Central memory CD8-positive, alpha-beta T cell (primary cell): Measurements from ENCODE around the gene ELK3.

Experiments
- ATAC-seq: fragments of 150-1000 bp; cut with Tn5 transposase; replicated peaks from 2 replicates; pipeline ENCODE4 v1.10.0; 2022; ENCODE audit warnings: mild to moderate bottlenecking, moderate FRiP score, moderate number of reproducible peaks; ENCODE audit not compliant: poor library complexity, severe bottlenecking; ENCODE audit errors: extremely low read depth
- DNase-seq, 2 donors: peaks; one replicate each; pipeline ENCODE4 v3.0.0; 2021; ENCODE audit warnings: low spot score in 2 of 2
- H3K27ac Mint-ChIP-seq: one replicate; pipeline ENCODE4 v1.8.0; 2022; ENCODE audit warnings: low read depth, mild to moderate bottlenecking, moderate library complexity, mixed read lengths
- H3K27me3 Mint-ChIP-seq: one replicate; pipeline ENCODE4 v1.8.0; 2022; ENCODE audit warnings: mixed read lengths
- H3K36me3 Mint-ChIP-seq: one replicate; pipeline ENCODE4 v1.8.0; 2022; ENCODE audit warnings: mild to moderate bottlenecking, moderate library complexity, mixed read lengths; ENCODE audit not compliant: insufficient read depth
- H3K4me1 Mint-ChIP-seq: one replicate; pipeline ENCODE4 v1.8.0; 2022; ENCODE audit warnings: mixed read lengths
- H3K4me3 Mint-ChIP-seq: one replicate; pipeline ENCODE4 v1.8.0; 2022; ENCODE audit warnings: mild to moderate bottlenecking, moderate library complexity, mixed read lengths
- H3K9me3 Mint-ChIP-seq: one replicate; pipeline ENCODE4 v1.8.0; 2022; ENCODE audit warnings: mixed read lengths

ELK3 gene

DNA sequence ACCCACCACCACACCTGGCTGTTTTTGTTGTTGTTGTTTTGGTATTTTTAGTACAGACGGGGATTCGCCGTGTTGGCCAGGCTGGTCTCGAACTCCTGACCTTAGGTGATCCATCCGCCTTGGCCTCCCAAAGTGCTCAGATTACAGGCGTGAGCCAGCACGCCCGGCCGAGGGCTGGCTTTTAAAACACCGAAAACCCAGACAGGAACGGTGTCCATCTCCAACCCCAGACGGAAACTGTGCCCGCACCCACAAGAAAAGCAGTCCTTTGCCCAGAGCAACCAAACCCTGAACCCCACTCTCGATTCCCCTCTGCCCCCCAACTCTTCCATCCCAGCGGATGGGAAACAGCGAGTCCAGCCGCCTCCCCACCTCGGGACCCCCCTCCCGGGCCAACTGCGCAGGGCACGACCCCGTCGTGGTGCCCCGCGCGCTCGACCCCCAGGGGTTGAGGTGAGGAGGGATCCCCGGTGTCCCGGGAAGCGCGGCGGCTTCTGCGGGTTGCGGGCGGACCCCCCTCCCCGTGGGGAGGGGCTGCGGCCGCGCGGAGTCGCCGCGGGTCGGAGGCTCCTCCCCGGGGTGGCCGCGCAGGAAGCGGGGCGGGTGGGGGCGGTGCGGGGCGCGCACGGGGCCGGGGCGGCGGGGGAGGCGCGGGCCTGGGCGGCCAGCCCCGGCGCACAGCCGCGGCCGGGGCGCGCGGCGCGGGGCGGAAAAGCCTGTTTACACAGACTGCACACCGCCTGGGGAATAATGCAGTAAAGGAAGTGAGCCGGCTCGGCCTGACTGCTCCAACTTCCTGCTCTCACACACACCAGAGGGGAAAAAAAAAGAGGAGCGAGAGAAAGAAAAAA is at the start of gene ELK3:
Gene ELK3, plus strand, starts transcription at position 651 of the 851 bp plus-strand sequence.
- Mint-ChIP-seq H3K4me3 (peak within 1 kb of the TSS; percentile 94), H3K9me3 (no peaks in the 10 kb centered on the region), H3K27ac (peak within 1 kb of the TSS; percentile 99), H3K27me3 (no peaks in the 10 kb centered on the region), H3K36me3 (peaks cover 22% of the 10 kb centered on the region), H3K4me1 (peaks cover 48% of the 10 kb centered on the region)
- DNase-seq (peak; percentile 28 to 42), ATAC-seq (peak; percentile 44)

DNA sequence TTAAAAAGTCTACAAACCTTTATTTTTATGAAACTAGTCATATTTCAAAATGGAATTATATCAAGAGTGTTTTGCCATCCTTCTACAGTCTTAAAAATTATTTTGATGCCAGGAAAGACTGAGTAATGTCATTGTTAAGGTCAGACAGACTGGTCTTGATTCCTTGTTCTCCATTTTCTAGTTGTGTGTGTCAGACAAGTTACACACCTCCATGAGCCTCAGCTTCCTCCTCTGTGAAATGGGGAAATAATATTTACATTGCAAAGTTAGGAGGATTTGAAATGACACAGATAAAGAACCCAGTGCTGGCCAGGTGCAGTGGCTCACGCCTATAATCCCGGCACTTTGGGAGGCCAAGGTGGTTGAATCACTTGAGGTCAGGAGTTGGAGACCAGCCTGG is 47.4 kb upstream of the ELK3 start:
- no peaks in the 10 kb centered on the region for H3K9me3 Mint-ChIP-seq
- H3K4me3 Mint-ChIP-seq, result no peak overlapping the region
- DNase-seq (no peak), ATAC-seq (no peak)
- H3K27me3 Mint-ChIP-seq, result no peaks in the 10 kb centered on the region
- H3K4me1 Mint-ChIP-seq, result peaks cover 13% of the 10 kb centered on the region
- no peak overlapping the region for H3K27ac Mint-ChIP-seq
- peaks cover 4% of the 10 kb centered on the region for H3K36me3 Mint-ChIP-seq

DNA sequence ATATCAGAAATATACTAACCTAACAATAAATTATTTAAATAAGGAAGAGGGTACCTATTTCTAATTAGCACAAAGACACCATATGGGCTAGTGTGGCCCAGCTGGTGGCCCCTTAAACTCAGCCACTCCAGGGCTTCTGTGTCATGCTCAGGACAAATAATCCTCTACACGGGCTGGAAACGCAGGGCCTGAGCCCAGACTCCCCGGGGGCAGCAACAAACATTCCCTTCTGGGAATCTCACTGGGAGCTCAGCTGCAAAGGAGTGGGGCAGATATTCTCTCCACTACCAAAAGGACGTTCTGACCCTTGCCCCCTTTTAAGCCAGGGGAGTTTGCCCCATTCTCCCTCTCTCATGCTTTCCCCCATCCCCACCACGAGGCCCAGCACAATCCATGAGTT is 43.7 kb upstream of the ELK3 start:
- H3K9me3 Mint-ChIP-seq, result no peaks in the 10 kb centered on the region
- H3K36me3 Mint-ChIP-seq, result no peaks in the 10 kb centered on the region
- H3K27me3 Mint-ChIP-seq, result no peaks in the 10 kb centered on the region
- DNase-seq (no peak), ATAC-seq (no peak)
- H3K27ac Mint-ChIP-seq, result no peak overlapping the region
- no peaks in the 10 kb centered on the region for H3K4me1 Mint-ChIP-seq
- no peak overlapping the region for H3K4me3 Mint-ChIP-seq

DNA sequence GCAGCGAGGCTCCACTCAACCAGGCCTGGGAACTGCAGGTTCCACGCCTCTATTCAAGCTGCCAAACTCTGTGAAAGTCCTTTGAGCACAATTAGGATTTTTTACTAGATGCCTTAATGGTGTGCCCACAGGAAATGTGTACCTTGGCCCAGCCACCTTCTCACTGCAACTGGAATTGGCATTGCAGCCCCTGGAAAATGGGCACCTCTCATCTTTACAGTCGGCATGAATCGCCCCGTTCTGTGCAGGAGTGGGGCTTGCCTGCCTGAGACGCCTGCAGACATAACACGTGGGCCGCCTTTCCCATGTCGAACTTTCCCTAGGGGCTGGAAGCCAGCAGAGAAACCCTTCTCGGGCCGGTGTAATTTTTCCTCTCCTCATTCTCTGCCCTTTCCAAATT is 42.0 kb upstream of the ELK3 start:
- ATAC-seq (no peak), DNase-seq (no peak)
- Mint-ChIP-seq H3K27ac (no peak overlapping the region), H3K9me3 (no peaks in the 10 kb centered on the region), H3K27me3 (no peaks in the 10 kb centered on the region), H3K4me1 (no peaks in the 10 kb centered on the region), H3K4me3 (no peak overlapping the region), H3K36me3 (no peaks in the 10 kb centered on the region)

DNA sequence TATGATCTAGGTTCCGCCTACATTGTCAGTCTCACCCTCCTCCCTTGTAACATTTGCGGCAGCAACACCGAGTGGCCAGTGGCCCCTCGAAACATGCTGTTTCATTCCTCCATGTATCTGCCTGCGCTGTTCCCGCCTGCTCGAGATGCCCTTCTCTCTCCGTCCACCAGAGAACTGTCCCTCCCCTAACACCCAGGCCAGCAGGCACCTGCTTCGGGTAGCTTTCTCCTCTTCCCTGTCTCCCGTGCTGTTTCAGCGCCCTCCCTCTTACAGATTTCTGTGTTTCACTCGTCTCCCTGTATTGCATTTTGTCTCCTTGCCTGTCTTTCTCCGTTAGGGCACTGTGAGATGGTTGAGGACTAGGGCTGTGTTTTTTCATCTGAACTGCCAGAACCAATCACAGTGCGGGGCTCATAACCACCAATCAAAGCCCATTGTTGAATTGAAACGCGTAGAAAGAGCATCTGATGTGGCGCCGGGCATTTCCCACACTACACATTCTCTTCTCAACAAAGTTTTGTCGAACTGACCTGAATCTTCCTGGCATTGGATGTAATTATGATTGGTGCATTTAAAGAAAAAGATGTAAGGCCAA is 40.9 kb upstream of the ELK3 start:
- no peak overlapping the region for H3K4me3 Mint-ChIP-seq
- no peaks in the 10 kb centered on the region for H3K27me3 Mint-ChIP-seq
- no peaks in the 10 kb centered on the region for H3K4me1 Mint-ChIP-seq
- H3K27ac Mint-ChIP-seq, result no peak overlapping the region
- no peaks in the 10 kb centered on the region for H3K9me3 Mint-ChIP-seq
- DNase-seq (no peak), ATAC-seq (no peak)
- no peaks in the 10 kb centered on the region for H3K36me3 Mint-ChIP-seq

DNA sequence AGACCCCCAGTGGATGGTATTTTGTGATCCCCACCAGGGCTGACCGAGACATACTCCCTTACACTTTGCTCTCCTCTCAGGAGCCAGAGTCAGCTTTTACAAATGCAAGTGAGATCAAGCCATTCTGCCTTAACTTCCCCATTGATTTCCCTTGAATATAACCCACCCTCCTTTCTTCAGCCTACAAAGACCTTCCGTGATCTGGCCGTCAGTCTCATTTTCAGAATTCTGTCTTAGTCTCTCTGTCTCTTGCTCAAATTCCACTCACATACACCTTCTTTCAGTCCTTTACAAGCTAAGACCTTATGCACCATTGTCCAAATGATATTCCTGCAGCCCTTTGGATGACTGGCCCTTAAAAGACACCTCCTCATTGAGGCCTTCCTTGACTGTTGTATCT is 39.0 kb upstream of the ELK3 start:
- H3K4me3 Mint-ChIP-seq, result no peak overlapping the region
- H3K36me3 Mint-ChIP-seq, result no peaks in the 10 kb centered on the region
- no peaks in the 10 kb centered on the region for H3K27me3 Mint-ChIP-seq
- no peaks in the 10 kb centered on the region for H3K4me1 Mint-ChIP-seq
- DNase-seq (no peak), ATAC-seq (no peak)
- no peak overlapping the region for H3K27ac Mint-ChIP-seq
- H3K9me3 Mint-ChIP-seq, result no peaks in the 10 kb centered on the region

DNA sequence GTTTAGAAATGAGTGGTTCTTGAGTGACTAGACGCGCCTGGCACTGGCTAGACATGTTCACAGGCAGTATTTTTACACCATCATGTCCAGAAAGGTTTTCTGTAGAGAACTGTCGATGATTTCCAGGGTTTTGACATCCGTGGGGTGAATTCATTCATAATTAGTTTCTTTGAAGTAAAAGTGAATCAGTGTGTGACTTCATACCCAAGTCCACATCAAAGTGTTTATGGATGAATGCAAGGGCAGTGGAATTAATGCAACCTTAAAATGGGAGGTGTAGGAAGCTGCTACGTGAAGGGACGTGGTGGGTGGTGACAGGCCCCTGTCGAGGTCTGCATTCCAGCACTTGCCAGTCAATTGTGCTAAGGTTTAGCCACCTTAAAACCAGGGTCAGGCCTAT is 38.4 kb upstream of the ELK3 start:
- Mint-ChIP-seq H3K27ac (no peak overlapping the region), H3K4me1 (no peaks in the 10 kb centered on the region), H3K4me3 (no peak overlapping the region), H3K27me3 (no peaks in the 10 kb centered on the region), H3K36me3 (no peaks in the 10 kb centered on the region), H3K9me3 (no peaks in the 10 kb centered on the region)
- ATAC-seq, result no peak
- DNase-seq, result no peak

DNA sequence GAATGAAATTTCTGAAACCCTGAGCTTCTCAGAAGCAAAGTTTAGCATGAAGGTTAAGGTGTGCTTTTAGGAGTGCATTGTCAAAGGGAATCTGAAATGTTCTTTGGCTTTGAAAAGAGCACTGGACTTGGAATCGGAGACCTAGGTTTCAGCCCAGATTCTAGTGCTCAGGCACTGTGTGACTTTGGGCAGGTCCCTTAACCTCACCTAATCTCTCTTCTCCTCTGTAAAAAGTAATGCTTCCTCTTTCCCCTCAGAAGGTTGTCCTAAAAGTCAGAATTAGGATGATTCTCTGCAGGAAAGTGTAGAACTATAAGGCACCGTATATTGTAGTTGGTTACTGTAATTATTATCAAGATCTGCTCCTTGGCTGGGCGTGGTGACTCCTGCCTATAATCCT is 38.0 kb upstream of the ELK3 start:
- Mint-ChIP-seq H3K27me3 (no peaks in the 10 kb centered on the region), H3K36me3 (no peaks in the 10 kb centered on the region), H3K27ac (no peak overlapping the region), H3K4me3 (no peak overlapping the region), H3K9me3 (no peaks in the 10 kb centered on the region), H3K4me1 (no peaks in the 10 kb centered on the region)
- DNase-seq (no peak), ATAC-seq (no peak)

DNA sequence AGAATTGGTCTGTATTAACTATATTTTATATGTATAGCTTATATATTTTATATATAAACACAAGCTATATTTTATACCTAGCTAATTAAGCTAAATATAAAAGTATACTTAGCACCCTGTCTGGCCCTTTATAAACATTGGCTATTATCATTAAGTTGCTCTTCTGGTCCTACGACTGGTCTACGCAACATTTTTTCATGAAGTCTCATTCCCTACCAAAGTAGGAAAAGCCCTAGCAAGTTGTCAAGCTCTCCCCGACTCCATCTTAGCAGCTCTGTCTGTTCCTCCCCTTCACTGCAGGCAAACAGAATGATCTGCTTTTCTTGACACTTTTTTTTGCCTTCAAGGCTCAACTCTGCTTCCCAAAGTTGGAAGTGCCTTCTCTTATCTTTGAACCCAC is 36.7 kb upstream of the ELK3 start:
- no peaks in the 10 kb centered on the region for H3K36me3 Mint-ChIP-seq
- H3K9me3 Mint-ChIP-seq, result no peaks in the 10 kb centered on the region
- no peaks in the 10 kb centered on the region for H3K27me3 Mint-ChIP-seq
- H3K4me3 Mint-ChIP-seq, result no peak overlapping the region
- no peaks in the 10 kb centered on the region for H3K4me1 Mint-ChIP-seq
- DNase-seq (no peak), ATAC-seq (no peak)
- H3K27ac Mint-ChIP-seq, result no peak overlapping the region

DNA sequence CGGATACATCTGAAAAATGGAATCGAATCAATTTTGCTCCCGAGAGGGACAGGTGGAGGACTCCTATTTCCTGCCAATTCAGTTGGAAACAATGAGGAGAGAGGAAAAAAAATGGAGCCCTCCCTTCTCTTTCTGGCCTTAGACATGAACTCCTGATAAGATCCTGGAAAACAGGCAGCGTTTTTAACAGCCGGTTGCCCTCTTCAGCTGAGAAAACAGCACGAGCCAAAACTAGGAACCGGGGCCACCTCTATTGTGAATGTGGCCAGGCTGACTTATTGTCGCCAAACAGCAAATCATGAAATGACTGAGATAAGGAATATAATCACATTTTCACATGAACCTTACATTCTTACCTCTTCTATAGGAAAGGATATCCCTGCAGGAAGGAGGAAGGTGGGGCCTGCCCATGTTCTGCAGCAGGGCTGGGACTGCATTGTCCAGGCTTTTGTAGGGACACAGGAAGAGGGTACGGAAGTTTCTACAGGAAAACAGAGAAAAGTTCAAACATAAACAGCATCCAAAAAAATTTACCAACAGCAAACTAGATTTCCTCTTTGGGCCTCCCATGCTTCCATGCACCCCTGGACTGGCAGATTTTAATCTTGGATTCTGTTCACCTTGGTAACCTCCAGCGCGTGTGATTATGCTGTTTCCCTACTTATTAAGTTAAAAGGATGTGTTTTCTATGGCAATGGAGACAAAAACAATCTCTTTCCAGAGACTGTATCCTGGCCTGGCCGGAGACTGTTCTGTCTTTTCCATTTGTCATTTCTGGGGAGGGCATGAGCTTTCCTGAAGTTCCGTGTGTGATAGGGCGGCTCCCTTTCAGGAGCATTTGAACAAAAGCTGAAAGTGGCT is 29.0 kb upstream of the ELK3 start:
- peaks cover 13% of the 10 kb centered on the region for H3K27me3 Mint-ChIP-seq
- H3K9me3 Mint-ChIP-seq, result no peaks in the 10 kb centered on the region
- no peak for DNase-seq
- ATAC-seq, result no peak
- H3K27ac Mint-ChIP-seq, result no peak overlapping the region
- no peaks in the 10 kb centered on the region for H3K4me1 Mint-ChIP-seq
- no peaks in the 10 kb centered on the region for H3K36me3 Mint-ChIP-seq
- H3K4me3 Mint-ChIP-seq, result no peak overlapping the region

DNA sequence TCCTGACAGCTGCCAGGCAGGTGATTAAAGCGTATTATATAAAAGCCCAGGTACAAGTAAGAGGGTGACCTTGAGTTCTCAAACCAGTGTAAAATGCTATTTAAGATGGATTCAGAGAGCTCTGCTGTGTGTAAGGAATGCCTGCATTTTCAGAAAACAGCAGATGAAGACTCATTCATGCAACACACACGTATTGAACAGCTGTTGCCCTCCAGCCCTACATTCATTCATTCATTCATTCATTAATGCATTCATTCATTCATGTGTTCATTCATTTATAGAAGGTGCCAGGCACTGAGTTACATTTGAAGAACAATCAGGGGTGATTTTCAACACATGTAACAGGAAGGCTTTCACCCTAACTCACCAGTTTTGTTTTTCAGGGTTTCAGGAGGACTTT is 27.4 kb upstream of the ELK3 start:
- ATAC-seq (no peak), DNase-seq (no peak)
- Mint-ChIP-seq H3K4me3 (no peak overlapping the region), H3K27ac (no peak overlapping the region), H3K9me3 (no peaks in the 10 kb centered on the region), H3K27me3 (peaks cover 25% of the 10 kb centered on the region), H3K4me1 (no peaks in the 10 kb centered on the region), H3K36me3 (no peaks in the 10 kb centered on the region)

DNA sequence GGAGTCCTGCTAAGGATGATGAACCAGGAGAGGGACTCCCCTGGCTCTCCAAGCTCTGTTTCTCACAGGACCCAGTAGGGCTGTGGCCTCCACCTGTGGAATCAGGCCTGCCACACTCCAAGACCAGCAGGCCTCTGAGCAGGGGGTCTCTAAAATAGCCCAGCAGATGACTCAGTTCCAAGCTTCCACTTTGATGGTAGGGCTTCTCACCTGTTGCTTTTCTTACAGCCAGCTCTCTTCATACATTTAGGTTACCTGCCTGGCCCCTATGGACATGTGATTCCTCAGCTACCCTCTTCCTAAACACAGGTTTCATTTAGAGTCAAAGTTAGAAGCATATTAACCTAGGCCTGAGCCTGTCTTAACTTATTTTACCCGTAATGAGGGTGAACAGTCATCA is 26.7 kb upstream of the ELK3 start:
- Mint-ChIP-seq H3K4me3 (no peak overlapping the region), H3K36me3 (no peaks in the 10 kb centered on the region), H3K27ac (no peak overlapping the region), H3K27me3 (peaks cover 32% of the 10 kb centered on the region), H3K4me1 (no peaks in the 10 kb centered on the region), H3K9me3 (no peaks in the 10 kb centered on the region)
- ATAC-seq, result no peak
- no peak for DNase-seq

DNA sequence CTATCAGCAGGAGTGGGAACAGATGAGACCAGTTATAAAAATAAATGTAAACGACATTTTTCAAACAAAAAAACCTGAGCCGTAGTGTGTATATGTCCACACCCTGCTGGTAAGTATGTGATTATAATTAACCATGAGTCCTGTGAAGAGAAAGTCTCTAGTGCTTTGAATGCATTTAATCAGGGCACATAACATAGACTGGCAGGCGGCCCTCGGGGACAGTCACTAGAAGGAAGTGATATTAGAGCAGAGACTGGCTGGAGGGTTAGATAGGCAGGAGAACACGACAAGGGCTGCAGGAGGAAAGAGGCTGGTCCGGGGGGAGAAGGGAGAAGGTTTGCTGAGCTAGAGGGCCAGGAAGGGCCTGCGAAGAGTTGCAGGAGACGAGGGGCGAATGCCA is 23.8 kb upstream of the ELK3 start:
- Mint-ChIP-seq H3K4me1 (no peaks in the 10 kb centered on the region), H3K27me3 (peaks cover 38% of the 10 kb centered on the region), H3K36me3 (no peaks in the 10 kb centered on the region), H3K27ac (no peak overlapping the region), H3K9me3 (no peaks in the 10 kb centered on the region), H3K4me3 (no peak overlapping the region)
- no peak for ATAC-seq
- DNase-seq, result no peak
